Progenitor cell of endocrine pancreas (in vitro differentiated cells): ENCODE measurements around the gene RPTOR. TPM values are rescaled to one million over a fixed set of nuclear protein-coding genes. Genes with fewer than 3 reads are reported as not detected.
A peak's percentile ranks its signal among the peaks of the same experiment; 100 is the strongest.

Experiments used
- DNase-seq: peaks from one replicate; pipeline ENCODE4 v3.0.0; 2021; ENCODE audit warnings: low spot score; ENCODE audit not compliant: unreplicated experiment
- H3K27ac Mint-ChIP-seq: 2 replicates; pipeline ENCODE4 v1.8.0; 2021; ENCODE audit warnings: mild to moderate bottlenecking, moderate library complexity, mixed read lengths
- H3K27me3 Mint-ChIP-seq: 2 replicates; pipeline ENCODE4 v1.8.0; 2021; ENCODE audit warnings: mixed read lengths
- H3K36me3 Mint-ChIP-seq: 2 replicates; pipeline ENCODE4 v1.8.0; 2022; ENCODE audit warnings: mixed read lengths; ENCODE audit not compliant: insufficient read depth
- H3K4me1 Mint-ChIP-seq: 2 replicates; pipeline ENCODE4 v1.8.0; 2021; ENCODE audit warnings: low read depth, mixed read lengths
- H3K4me3 Mint-ChIP-seq: 2 replicates; pipeline ENCODE4 v1.8.0; 2021; ENCODE audit warnings: low read depth, mild to moderate bottlenecking, moderate library complexity, mixed read lengths
- H3K9me3 Mint-ChIP-seq: 2 replicates; pipeline ENCODE4 v1.8.0; 2021; ENCODE audit warnings: low read depth, mixed read lengths
- total RNA-seq: library from RNA; stranded (reverse); gene quantifications from 2 replicates; pipeline ENCODE4 v1.2.1, GENCODE V29; 2021
- TF ChIP-seq, protein P1 (sequence below): fragments of 200-600 bp; sonication (generic); IDR thresholded peaks from one replicate; pipeline ENCODE4 v1.5.0; 2021; ENCODE audit warnings: antibody characterized with exemption, mild to moderate bottlenecking; ENCODE audit not compliant: unreplicated experiment

The RPTOR gene
- total RNA-seq, 1 donor from 2014 or later, result 40.0 TPM

DNA sequence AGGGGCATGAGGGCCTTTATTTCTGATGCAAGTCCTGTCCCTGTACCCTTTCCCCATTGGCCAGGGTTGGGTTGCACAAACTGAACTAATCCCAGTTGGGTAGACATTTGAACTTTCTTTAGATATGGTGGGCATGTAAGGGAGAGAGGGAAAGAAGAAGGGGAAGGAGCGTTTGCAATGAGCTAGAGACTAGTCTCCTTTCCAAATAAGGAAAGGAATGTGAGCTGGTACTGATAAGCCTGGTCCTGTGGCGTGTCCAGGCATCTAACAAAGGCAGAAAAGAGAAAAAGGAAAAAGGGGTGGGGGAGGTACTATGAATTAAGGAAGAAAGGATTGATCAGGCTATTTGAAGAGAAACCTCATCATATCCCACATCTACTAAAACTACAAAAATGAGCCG, 467.3 kb downstream of the RPTOR start:
- Mint-ChIP-seq H3K4me1 (peaks cover 3% of the 10 kb centered on the region), H3K27me3 (peaks cover 11% of the 10 kb centered on the region), H3K9me3 (peaks cover 21% of the 10 kb centered on the region), H3K27ac (peak overlapping the region; percentile 72), H3K4me3 (no peak overlapping the region), H3K36me3 (peaks cover 9% of the 10 kb centered on the region)
- DNase-seq, result no peak
- TF ChIP-seq, protein P1, sequence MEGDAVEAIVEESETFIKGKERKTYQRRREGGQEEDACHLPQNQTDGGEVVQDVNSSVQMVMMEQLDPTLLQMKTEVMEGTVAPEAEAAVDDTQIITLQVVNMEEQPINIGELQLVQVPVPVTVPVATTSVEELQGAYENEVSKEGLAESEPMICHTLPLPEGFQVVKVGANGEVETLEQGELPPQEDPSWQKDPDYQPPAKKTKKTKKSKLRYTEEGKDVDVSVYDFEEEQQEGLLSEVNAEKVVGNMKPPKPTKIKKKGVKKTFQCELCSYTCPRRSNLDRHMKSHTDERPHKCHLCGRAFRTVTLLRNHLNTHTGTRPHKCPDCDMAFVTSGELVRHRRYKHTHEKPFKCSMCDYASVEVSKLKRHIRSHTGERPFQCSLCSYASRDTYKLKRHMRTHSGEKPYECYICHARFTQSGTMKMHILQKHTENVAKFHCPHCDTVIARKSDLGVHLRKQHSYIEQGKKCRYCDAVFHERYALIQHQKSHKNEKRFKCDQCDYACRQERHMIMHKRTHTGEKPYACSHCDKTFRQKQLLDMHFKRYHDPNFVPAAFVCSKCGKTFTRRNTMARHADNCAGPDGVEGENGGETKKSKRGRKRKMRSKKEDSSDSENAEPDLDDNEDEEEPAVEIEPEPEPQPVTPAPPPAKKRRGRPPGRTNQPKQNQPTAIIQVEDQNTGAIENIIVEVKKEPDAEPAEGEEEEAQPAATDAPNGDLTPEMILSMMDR, result no peak

DNA sequence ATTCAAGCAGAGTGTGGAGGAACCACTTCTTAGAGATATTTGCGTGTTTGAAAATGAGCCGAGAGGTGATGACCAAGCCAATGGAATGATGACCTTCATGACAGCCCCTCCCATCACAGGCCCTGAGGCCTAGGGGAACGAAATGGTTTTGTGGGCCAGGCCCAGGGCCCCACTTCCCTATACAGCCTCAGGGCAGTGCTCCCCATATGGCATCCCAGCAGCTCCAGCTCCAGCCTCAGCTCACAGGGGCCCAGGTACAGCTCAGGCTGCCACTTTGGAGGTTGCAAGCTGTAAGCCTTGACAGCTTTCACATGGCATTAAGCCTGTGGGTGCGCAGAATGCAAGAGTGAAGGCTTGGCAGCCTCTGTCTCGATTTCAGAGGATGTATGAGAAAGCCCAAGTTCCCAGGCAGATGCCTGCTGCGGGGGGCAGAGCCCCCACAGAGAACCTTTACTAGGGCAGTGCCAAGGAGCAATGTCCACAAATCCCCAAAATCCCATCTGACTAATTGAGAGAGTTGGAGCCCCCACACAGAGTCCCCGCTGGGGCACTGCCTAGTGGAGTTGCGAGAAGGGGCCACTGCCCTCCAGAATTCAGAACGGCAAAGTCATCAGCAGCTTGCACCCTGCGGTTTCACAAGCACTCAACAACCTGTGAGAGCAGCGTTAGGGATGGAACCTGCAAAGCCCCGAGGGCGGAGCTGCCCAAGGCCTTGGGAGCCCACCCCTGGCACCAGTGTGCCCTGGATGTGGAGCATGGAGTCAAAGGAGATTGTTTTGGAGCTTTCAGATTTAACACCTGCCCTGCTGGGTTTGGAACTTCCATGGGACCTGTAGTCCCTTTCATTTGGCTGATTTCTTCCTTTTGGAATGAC, 468.2 kb downstream of the RPTOR start:
- peak overlapping the region; percentile 72 for H3K27ac Mint-ChIP-seq
- H3K4me3 Mint-ChIP-seq, result no peak overlapping the region
- peaks cover 21% of the 10 kb centered on the region for H3K9me3 Mint-ChIP-seq
- no peak for DNase-seq
- peaks cover 5% of the 10 kb centered on the region for H3K27me3 Mint-ChIP-seq
- H3K4me1 Mint-ChIP-seq, result peaks cover 5% of the 10 kb centered on the region
- peaks cover 9% of the 10 kb centered on the region for H3K36me3 Mint-ChIP-seq
- TF ChIP-seq, protein P1, result no peak

DNA sequence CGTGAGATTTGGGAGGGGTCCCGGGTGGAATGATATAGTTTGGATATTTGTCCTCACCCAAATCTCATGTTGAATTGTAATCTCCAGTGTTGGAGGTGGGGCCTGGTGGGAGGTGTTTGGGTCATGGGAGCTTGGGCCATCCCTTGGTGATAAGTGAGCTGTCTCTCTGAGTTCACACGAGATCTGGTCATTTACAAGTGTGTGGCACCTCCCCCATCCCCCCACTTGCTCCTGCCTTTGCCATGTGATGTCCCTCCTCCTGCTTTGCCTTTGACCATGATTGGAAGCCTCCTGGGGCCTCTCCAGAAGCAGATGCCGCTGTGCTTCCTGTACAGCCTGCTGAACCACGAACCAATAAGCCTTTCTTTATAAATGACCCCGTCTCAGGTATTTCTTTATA, 469.0 kb downstream of the RPTOR start:
- Mint-ChIP-seq H3K4me1 (peaks cover 9% of the 10 kb centered on the region), H3K9me3 (peaks cover 21% of the 10 kb centered on the region), H3K4me3 (no peak overlapping the region), H3K27me3 (no peaks in the 10 kb centered on the region), H3K36me3 (peaks cover 9% of the 10 kb centered on the region), H3K27ac (no peak overlapping the region)
- TF ChIP-seq, protein P1, result no peak
- DNase-seq, result no peak

DNA sequence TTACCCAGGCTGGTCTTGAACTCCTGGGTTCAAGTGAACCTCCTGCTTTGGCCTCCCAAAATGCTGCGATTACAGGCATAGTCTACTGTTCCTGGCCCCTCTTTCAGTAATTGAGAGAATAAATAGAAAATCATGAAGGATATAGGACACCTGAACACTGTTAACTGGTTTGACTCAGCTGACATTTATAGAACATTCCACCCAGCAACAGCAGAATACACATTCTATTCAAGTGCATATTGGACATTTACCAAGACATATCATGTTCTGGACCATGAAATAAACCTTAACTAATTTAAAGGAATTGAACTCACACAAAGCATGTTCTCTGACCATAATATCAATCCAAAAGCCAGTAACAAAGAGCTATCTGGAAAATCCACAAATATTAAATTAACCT, 470.5 kb downstream of the RPTOR start:
- Mint-ChIP-seq H3K4me1 (peaks cover 9% of the 10 kb centered on the region), H3K4me3 (no peak overlapping the region), H3K27me3 (no peaks in the 10 kb centered on the region), H3K27ac (no peak overlapping the region), H3K9me3 (peaks cover 21% of the 10 kb centered on the region), H3K36me3 (peaks cover 9% of the 10 kb centered on the region)
- TF ChIP-seq, protein P1, result no peak
- no peak for DNase-seq

Other genes with a start within 250 kb of the RPTOR start
- 36.1 and 41.8 TPM in 2 replicates for gene ENDOV, start 129.7 kb upstream of the RPTOR start, total RNA-seq
- gene NPTX1, start 68.2 kb upstream of the RPTOR start, total RNA-seq, result not detected in 2 replicates